C4-2B (cell line): ENCODE data around the gene BCORL1.

Experiments
- CTCF ChIP-seq: fragments of 450-650 bp; conservative IDR thresholded peaks from 2 replicates; pipeline ENCODE4 v1.5.1; 2017; ENCODE audit warnings: mild to moderate bottlenecking
- ZFX ChIP-seq: fragments of 450-650 bp; IDR thresholded peaks from 2 replicates; pipeline ENCODE4 v1.6.1; 2017

GRCh38 chrX:129983575-129984110 lies 1.2 kb downstream of the BCORL1 start:
- no peak for TF ChIP-seq CTCF
- TF ChIP-seq ZFX: no peak
